T follicular helper cell (primary cell): Measurements from ENCODE around the gene SMARCD2.
"Not testable (repeated sequence)": the region's sequence is repeated elsewhere in the genome, so short reads cannot be mapped to it uniquely, and the experiment has no call there.

Experiments used
- DNase-seq: peaks from one replicate; pipeline ENCODE4 v3.0.0-alpha.2; 2020; ENCODE audit warnings: low read depth

The SMARCD2 gene

GRCh38 chr17:63850401-63850800 is 7.9 kb upstream of the SMARCD2 start:
- no peak for DNase-seq

GRCh38 chr17:63848834-63849689 is 6.6 kb upstream of the SMARCD2 start:
- DNase-seq, result peak; percentile 91

GRCh38 chr17:63847525-63848249 is 5.2 kb upstream of the SMARCD2 start:
- DNase-seq, result no peak

- DNase-seq, result no peak
Observed at GRCh38 chr17:63845509-63845908, 3.0 kb upstream of the SMARCD2 start.

- no peak for DNase-seq
Observed at GRCh38 chr17:63843910-63844677, 1.6 kb upstream of the SMARCD2 start.

GRCh38 chr17:63843387-63843888 is 953 bp upstream of the SMARCD2 start:
- DNase-seq, result not testable (repeated sequence)

GRCh38 chr17:63842173-63842539 is 329 bp downstream of the SMARCD2 start:
- DNase-seq, result no peak

GRCh38 chr17:63841350-63842172 is 924 bp downstream of the SMARCD2 start:
- DNase-seq, result no peak

GRCh38 chr17:63840591-63841349 is 1.7 kb downstream of the SMARCD2 start:
- no peak for DNase-seq

- DNase-seq, result no peak
Observed at GRCh38 chr17:63838631-63839171, 3.8 kb downstream of the SMARCD2 start.

- no peak for DNase-seq
Observed at GRCh38 chr17:63837962-63838600, 4.4 kb downstream of the SMARCD2 start.

GRCh38 chr17:63837480-63837879 is 5.0 kb downstream of the SMARCD2 start:
- no peak for DNase-seq

- no peak for DNase-seq
Observed at GRCh38 chr17:63836811-63837210, 5.7 kb downstream of the SMARCD2 start.

GRCh38 chr17:63835167-63835720 is 7.2 kb downstream of the SMARCD2 start:
- no peak for DNase-seq

GRCh38 chr17:63834431-63835166 is 7.9 kb downstream of the SMARCD2 start:
- DNase-seq, result peak; percentile 60

GRCh38 chr17:63833741-63834373 is 8.6 kb downstream of the SMARCD2 start:
- no peak for DNase-seq

- DNase-seq, result no peak
Observed at GRCh38 chr17:63833026-63833740, 9.3 kb downstream of the SMARCD2 start.

- DNase-seq, result no peak
Observed at GRCh38 chr17:63832455-63832854, 10.0 kb downstream of the SMARCD2 start.
